AG04449 (cell line): ENCODE data around the gene RUSF1.
"Not testable (repeated sequence)": the region's sequence is repeated elsewhere in the genome, so short reads cannot be mapped to it uniquely, and the experiment has no call there.

Source experiments
- CTCF ChIA-PET: fragments of 350-600 bp; formaldehyde crosslinking; extraction: SDS; loops from one replicate; lab custom pipeline; 2021; ENCODE audit warnings: antibody characterized with exemption; lab: Yijun Ruan, JAX
- POLR2A ChIA-PET: fragments of 400-600, 350-600 bp; formaldehyde crosslinking; extraction: SDS; loops from one replicate; lab custom pipeline; 2020; ENCODE audit warnings: antibody characterized with exemption, inconsistent platforms; lab: Yijun Ruan, JAX
- DNase-seq: peaks from one replicate; pipeline ENCODE4 v3.0.0-alpha.2; 2010; ENCODE audit warnings: low read depth, low spot score
- H3K4me3 ChIP-seq: 2 replicates; pipeline ENCODE4 v1.5.1; 2011; ENCODE audit warnings: low read depth, mild to moderate bottlenecking, control low read depth, low read length
- CTCF ChIP-seq: IDR thresholded peaks from one replicate; pipeline ENCODE4 v1.5.1; 2011; ENCODE audit warnings: mild to moderate bottlenecking, moderate library complexity, low read length, control low read depth, inconsistent platforms; ENCODE audit not compliant: insufficient read depth; ENCODE audit errors: missing control alignments

RUSF1 gene

DNA sequence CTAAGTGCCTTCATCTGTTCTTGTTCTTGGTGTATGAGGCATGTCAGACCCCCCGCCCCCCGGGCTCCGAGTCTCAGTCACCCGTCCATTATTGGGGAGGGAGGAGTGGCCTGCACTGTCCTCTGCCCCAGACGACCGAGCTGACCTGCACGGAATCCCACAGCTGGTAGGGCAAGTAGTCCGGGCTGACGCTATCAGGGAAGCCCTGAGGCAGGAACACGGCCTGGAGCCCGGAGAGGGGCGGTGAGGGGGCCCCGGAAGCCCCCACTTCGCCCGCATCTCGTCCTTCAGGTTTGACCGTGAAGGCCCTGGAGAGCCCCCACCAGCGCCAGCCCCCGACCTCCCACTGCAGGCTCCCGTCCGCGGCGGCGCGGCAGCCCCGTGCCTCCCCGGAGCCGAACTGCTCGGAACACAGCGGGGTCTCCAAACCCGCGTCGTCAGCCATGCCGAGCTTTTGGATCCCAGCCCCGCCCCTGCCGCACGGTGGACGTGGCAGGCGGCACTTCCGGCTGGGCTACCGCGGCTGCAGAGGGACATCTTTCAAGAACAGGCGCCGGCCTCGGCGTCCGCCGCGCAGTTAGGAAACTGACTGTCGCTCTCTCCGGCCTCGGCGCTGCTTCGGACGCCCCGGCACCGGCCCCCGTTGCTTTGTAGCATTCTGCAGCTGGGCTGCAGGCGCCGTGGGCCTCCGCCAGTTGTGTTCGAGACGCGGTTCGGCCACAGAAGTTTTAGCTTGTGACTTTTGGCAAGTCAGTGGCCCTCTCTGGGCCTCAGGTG lies at the start of gene RUSF1:
Gene RUSF1 (minus strand): TSS at position 463 of the 777 bp plus-strand sequence. CDS start 18 bp downstream, at position 445.
- H3K4me3 ChIP-seq = peak within 1 kb of the TSS; percentile 96
- ChIA-PET CTCF (interaction anchor here (1.3 to 1.7 kb wide), 2 partner anchors 17 to 57 kb away, joined by 3 to 4 read pairs; no protein-coding TSS in a partner anchor), POLR2A (interaction anchor here (0.7 to 2.0 kb wide), 10 partner anchors 10 to 361 kb away, joined by 3 to 8 read pairs (median 4); partner anchors contain the start of genes ARMC5, TGFB1I1 and ZNF843)
- DNase-seq = peak; percentile 38
- TF ChIP-seq CTCF = no peak

- ChIA-PET POLR2A (no interaction called here), CTCF (no interaction called here)
- no peak for TF ChIP-seq CTCF
- no peak overlapping the region for H3K4me3 ChIP-seq
- no peak for DNase-seq
These were observed 34.6 kb upstream of the RUSF1 start for GRCh38 chr16:31542763-31543162.

- DNase-seq, CTCF ChIA-PET, POLR2A ChIA-PET: not testable (repeated sequence)
These were observed 31.6 kb upstream of the RUSF1 start for GRCh38 chr16:31539762-31540161.

DNA sequence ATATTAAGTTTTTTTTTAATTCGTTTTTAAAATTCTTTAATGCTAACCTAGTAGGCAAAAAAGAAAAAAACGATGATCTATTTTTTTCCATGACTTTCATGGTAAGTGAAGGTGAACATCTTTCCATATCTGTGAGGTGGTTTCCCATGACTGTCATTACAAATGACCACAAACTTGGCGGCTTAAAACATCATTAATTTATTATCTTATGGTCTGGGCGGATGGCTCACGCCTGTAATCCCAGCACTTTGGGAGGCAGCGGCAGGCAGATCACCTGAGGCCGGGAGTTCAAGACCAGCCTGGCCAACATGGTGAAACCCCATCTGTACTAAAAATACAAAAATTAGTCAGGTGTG lies 30.0 kb upstream of the RUSF1 start:
- CTCF ChIA-PET, H3K4me3 ChIP-seq: not testable (repeated sequence)

More at GRCh38 chr16:31539762-31540161, 31.6 kb upstream of the RUSF1 start:
- H3K4me3 ChIP-seq = not testable (repeated sequence)

GRCh38 chr16:31537362-31538242 lies 29.4 kb upstream of the RUSF1 start:
- peak overlapping the region; percentile 12 for H3K4me3 ChIP-seq
- no peak for TF ChIP-seq CTCF
- ChIA-PET POLR2A (no interaction called here), CTCF (no interaction called here)
- DNase-seq = no peak

More for the DNA sequence above, 30.0 kb upstream of the RUSF1 start:
- DNase-seq, POLR2A ChIA-PET: not testable (repeated sequence)

DNA sequence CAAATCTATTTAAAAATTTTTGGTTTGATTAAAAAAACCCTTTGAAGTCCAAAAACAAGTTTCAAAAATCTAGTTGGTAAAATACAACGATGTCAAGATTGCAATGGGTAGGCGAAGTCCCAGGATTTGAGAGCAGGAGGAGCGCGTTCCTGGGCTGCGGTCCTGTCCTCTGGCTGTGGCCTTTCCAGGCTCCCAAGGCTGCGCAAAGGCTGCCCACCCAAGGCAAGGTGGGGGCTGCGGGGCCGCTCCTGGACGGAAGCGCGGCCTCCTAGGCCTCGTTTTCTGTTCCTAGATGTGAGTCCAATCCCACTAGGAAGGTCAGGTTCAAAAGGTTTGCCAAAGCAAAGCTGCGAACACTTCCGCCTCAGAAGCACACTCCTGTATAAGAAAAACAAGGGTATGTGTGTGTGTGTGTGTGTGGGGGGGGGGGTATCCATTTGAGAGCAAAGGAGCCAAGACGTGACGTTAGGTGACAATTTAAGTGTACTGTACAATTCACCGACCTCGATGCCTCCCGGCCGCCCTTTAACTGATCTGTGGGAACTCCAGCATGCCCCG lies 28.7 kb upstream of the RUSF1 start:
- no peak for TF ChIP-seq CTCF
- no peak for DNase-seq
- POLR2A ChIA-PET = no interaction called here
- H3K4me3 ChIP-seq = no peak overlapping the region
- CTCF ChIA-PET = no interaction called here

DNA sequence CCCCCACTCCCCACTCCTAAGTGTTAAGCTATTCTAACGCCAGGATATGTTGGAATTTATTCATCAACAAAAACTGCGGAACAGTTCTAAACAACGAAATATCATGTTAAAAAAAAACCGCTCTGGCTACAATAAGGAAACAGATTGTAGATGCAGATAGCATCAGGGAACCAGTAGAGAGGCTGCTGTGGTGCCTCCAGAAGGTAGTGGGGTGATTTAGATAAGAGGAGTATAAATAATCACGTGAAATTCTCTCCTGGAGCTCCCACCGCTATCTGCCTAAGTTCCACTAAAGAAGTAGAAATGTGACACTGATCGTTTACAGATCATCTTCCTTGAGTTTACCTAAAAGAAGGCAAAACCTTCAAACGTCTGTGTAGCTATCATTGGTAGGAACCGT lies 27.5 kb upstream of the RUSF1 start:
- POLR2A ChIA-PET = no interaction called here
- TF ChIP-seq CTCF = no peak
- no peak for DNase-seq
- CTCF ChIA-PET = no interaction called here
- no peak overlapping the region for H3K4me3 ChIP-seq
